Thyroid gland (tissue), 4 donors: ENCODE results near the gene GPRIN3.

Experiments
- CTCF ChIP-seq, 6 experiments: fragments of 200-600 bp in 3 of 6; fragments of 450-650 bp in 3 of 6; sonication (generic) in 3 of 6; IDR thresholded peaks; one replicate each; pipeline ENCODE4 v1.5.1; 2016 to 2019; ENCODE audit warnings: antibody characterized with exemption in 6 of 6, mild to moderate bottlenecking in 2 of 6, inconsistent platforms in 1 of 6, moderate library complexity in 1 of 6
- POLR2A ChIP-seq, 2 donors: fragments of 450-650 bp; IDR thresholded peaks; one replicate each; pipeline ENCODE4 v1.6.1; 2017; ENCODE audit warnings: antibody characterized with exemption in 2 of 2, mild to moderate bottlenecking in 2 of 2, moderate library complexity in 1 of 2

- TF ChIP-seq CTCF (IDR thresholded peaks at IDR 0.05) (no peak), POLR2A (IDR thresholded peaks at IDR 0.05) (no peak)
Observed at GRCh38 chr4:89306486-89307177, 968 bp downstream of the GPRIN3 start.
